CD1c-positive myeloid dendritic cell (primary cell): ENCODE data around the gene SLC30A2.
"Not testable (repeated sequence)": the region's sequence is repeated elsewhere in the genome, so short reads cannot be mapped to it uniquely, and the experiment has no call there.

Source experiments
- DNase-seq: peaks from one replicate; pipeline ENCODE4 v3.0.0-alpha.2; 2016; ENCODE audit errors: extremely low spot score

SLC30A2 gene

GRCh38 chr1:26045722-26046245, at the start of gene SLC30A2:
Gene SLC30A2, minus strand, starts transcription at chr1:26046118. Its CDS starts 222 bp downstream, at chr1:26045896.
- no peak for DNase-seq

GRCh38 chr1:26094677-26095383, 48.9 kb upstream of the SLC30A2 start:
- no peak for DNase-seq

GRCh38 chr1:26094076-26094669, 48.3 kb upstream of the SLC30A2 start:
- DNase-seq: no peak

GRCh38 chr1:26093569-26093968, 47.7 kb upstream of the SLC30A2 start:
- DNase-seq: not testable (repeated sequence)

GRCh38 chr1:26092422-26092821, 46.5 kb upstream of the SLC30A2 start:
- DNase-seq: no peak

- DNase-seq: no peak
Observed at GRCh38 chr1:26090893-26091292, 45.0 kb upstream of the SLC30A2 start.

- DNase-seq: no peak
Observed at GRCh38 chr1:26089125-26089524, 43.2 kb upstream of the SLC30A2 start.

- no peak for DNase-seq
Observed at GRCh38 chr1:26084844-26085243, 38.9 kb upstream of the SLC30A2 start.

GRCh38 chr1:26084091-26084561, 38.2 kb upstream of the SLC30A2 start:
- DNase-seq: no peak

GRCh38 chr1:26083208-26083607, 37.3 kb upstream of the SLC30A2 start:
- no peak for DNase-seq

- DNase-seq: no peak
Observed at GRCh38 chr1:26082020-26082350, 36.1 kb upstream of the SLC30A2 start.

- no peak for DNase-seq
Observed at GRCh38 chr1:26081267-26082019, 35.5 kb upstream of the SLC30A2 start.

- DNase-seq: no peak
Observed at GRCh38 chr1:26079960-26080814, 34.3 kb upstream of the SLC30A2 start.

GRCh38 chr1:26079178-26079563, 33.3 kb upstream of the SLC30A2 start:
- DNase-seq: no peak

GRCh38 chr1:26078286-26079177, 32.6 kb upstream of the SLC30A2 start:
- no peak for DNase-seq

- no peak for DNase-seq
Observed at GRCh38 chr1:26077524-26077923, 31.6 kb upstream of the SLC30A2 start.

GRCh38 chr1:26075421-26076144, 29.7 kb upstream of the SLC30A2 start:
- no peak for DNase-seq

GRCh38 chr1:26072305-26072704, 26.4 kb upstream of the SLC30A2 start:
- no peak for DNase-seq

- DNase-seq: no peak
Observed at GRCh38 chr1:26070963-26071342, 25.0 kb upstream of the SLC30A2 start.
